Activated CD4-positive, alpha-beta T cell treated with anti-CD3 and anti-CD28 coated beads, Interleukin-2, amount 10 ng/mL, durations not matched to agents 7 days and 5 days (primary cell): ENCODE results near the gene GRK1. TPM values are rescaled to one million over a fixed set of nuclear protein-coding genes. Genes with fewer than 3 reads are reported as not detected.

Experiments used
- CTCF ChIA-PET: fragments of 350-600 bp; sonication (Branson Sonifier 250); formaldehyde crosslinking; loops from one replicate; lab custom pipeline; 2021; ENCODE audit warnings: antibody characterized with exemption; lab: Charles Lee
- POLR2A ChIA-PET: fragments of 350-600 bp; sonication (Branson Sonifier 250); formaldehyde crosslinking; loops from one replicate; lab custom pipeline; 2021; ENCODE audit warnings: antibody characterized with exemption; lab: Charles Lee
- DNase-seq: peaks from one replicate; pipeline ENCODE4 v3.0.0-alpha.2; 2020
- H3K27ac Mint-ChIP-seq: one replicate; pipeline ENCODE4 v1.8.0; 2021; ENCODE audit warnings: mild to moderate bottlenecking, moderate library complexity, mixed read lengths
- H3K27me3 Mint-ChIP-seq: one replicate; pipeline ENCODE4 v1.8.0; 2021; ENCODE audit warnings: mixed read lengths
- H3K36me3 Mint-ChIP-seq: one replicate; pipeline ENCODE4 v1.8.0; 2021; ENCODE audit warnings: low read depth, mixed read lengths
- H3K4me1 Mint-ChIP-seq: one replicate; pipeline ENCODE4 v1.8.0; 2021; ENCODE audit warnings: mixed read lengths
- H3K4me3 Mint-ChIP-seq: one replicate; pipeline ENCODE4 v1.8.0; 2021; ENCODE audit warnings: mild to moderate bottlenecking, moderate library complexity, mixed read lengths
- H3K9me3 Mint-ChIP-seq: one replicate; pipeline ENCODE4 v1.8.0; 2021; ENCODE audit warnings: mixed read lengths
- total RNA-seq, 2 experiments: library from RNA; stranded (reverse); gene quantifications; one replicate each; pipeline ENCODE4 v1.2.3, GENCODE V29; 2021

Gene GRK1
- total RNA-seq, 2 experiments from 2014 or later, result 0.19 TPM; not detected in 1

DNA sequence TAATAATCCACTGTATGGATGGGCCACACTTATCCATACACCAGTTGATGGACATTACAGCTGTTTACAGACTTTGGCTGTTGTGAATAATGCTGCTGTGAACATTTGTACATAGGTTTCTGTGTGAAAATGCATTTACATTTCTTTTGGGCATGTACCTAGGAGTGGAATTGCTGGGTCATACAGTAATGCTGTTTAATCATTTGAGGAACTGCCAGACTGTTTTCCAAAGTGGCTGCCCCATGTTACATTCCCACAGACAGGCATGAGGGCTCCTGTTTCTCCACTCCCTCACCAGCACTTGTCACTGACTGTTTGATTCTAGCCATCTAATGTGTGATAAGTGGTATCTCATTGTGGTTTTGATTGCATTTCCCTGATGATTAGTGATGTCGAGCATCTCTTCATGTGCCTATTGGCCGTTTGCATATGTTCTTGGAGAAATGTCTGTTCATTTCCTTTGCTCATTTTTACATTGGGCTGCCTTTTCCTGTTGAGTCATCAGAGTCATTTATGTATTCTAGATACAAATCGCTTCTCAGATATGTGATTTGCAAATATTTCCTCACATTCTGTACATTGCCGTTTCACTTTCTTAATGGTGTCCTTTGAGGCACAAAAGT lies 104.8 kb downstream of the GRK1 start:
- POLR2A ChIA-PET, result no interaction called here
- Mint-ChIP-seq H3K27me3 (no peaks in the 10 kb centered on the region), H3K4me3 (no peak overlapping the region), H3K9me3 (peaks cover 11% of the 10 kb centered on the region), H3K36me3 (no peaks in the 10 kb centered on the region), H3K4me1 (peaks cover 5% of the 10 kb centered on the region), H3K27ac (no peak overlapping the region)
- CTCF ChIA-PET, result no interaction called here
- no peak for DNase-seq

DNA sequence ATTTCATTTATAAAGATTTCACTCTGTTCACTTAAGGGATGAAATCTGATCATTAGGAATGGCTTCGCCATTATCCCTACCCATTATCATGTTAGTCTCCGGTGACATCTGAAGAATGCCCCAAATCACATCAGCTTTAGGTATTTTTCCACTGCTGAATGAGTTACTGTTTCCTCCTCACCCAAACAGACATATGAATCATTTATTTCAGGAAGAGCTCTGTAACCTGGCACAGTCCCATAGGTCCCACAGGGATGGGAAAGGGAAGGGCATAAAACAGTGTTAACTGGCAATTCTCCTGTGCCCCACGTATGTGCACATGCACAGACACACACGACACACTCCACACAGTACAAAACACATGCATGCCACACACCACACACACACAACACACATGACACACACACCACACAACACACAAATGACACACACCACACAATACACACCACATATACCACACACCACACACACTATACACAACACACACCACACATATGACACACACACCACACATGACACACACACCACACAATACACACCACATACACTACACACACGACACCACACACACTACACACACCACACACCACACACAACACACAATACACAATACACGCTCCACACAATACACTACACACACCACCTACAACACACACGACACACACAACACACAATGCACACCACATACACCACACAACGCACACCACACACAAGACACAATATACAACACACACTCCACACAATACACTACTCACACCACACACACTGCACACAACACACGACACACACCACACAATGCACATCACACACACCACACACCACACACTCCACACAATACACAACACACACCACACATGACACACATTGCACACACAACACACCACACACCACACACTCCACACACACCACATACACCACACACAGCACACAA lies 107.4 kb downstream of the GRK1 start:
- no peak overlapping the region for H3K27ac Mint-ChIP-seq
- H3K36me3 Mint-ChIP-seq, result no peaks in the 10 kb centered on the region
- CTCF ChIA-PET, result no interaction called here
- H3K4me1 Mint-ChIP-seq, result peaks cover 5% of the 10 kb centered on the region
- POLR2A ChIA-PET, result no interaction called here
- peaks cover 7% of the 10 kb centered on the region for H3K27me3 Mint-ChIP-seq
- DNase-seq, result no peak
- no peak overlapping the region for H3K4me3 Mint-ChIP-seq
- peaks cover 11% of the 10 kb centered on the region for H3K9me3 Mint-ChIP-seq

DNA sequence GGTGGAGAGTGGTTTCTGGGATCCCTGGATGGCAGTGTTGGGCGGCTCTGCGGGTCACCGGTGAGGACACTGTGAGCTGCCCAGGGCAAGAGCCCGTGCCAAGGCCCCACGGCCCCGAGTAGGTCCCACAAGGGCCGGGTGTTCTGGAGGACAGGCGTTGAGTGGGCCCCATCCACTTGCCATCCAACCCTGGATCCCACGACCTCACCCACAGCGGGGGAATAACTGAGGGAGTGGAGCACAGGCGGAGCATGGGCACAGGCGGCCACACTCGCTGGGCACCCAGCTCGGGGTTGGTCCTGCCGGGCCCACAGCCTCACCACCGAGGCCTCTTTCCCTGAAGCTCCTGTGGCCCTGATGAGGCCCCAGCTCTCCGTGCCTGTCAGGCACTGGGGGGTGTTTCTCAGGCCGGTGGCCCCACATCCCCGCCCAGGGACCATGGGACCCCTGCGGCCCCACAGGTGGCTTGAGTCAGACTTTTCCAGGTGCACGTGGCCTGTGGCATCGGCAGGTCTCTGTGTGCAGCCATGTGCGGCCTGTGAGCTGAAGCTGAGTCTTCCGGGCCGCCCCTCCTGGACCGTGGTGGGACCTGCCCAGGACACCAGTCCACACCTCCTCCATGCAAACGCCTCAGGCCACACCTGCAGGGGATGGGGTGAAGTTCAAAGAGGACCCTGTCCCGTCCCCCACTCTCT lies 108.6 kb downstream of the GRK1 start:
- peaks cover 11% of the 10 kb centered on the region for H3K9me3 Mint-ChIP-seq
- H3K27me3 Mint-ChIP-seq, result peaks cover 8% of the 10 kb centered on the region
- no peak overlapping the region for H3K4me3 Mint-ChIP-seq
- DNase-seq, result no peak
- H3K4me1 Mint-ChIP-seq, result peaks cover 5% of the 10 kb centered on the region
- H3K36me3 Mint-ChIP-seq, result no peaks in the 10 kb centered on the region
- no peak overlapping the region for H3K27ac Mint-ChIP-seq
- CTCF ChIA-PET, result no interaction called here
- POLR2A ChIA-PET, result no interaction called here

DNA sequence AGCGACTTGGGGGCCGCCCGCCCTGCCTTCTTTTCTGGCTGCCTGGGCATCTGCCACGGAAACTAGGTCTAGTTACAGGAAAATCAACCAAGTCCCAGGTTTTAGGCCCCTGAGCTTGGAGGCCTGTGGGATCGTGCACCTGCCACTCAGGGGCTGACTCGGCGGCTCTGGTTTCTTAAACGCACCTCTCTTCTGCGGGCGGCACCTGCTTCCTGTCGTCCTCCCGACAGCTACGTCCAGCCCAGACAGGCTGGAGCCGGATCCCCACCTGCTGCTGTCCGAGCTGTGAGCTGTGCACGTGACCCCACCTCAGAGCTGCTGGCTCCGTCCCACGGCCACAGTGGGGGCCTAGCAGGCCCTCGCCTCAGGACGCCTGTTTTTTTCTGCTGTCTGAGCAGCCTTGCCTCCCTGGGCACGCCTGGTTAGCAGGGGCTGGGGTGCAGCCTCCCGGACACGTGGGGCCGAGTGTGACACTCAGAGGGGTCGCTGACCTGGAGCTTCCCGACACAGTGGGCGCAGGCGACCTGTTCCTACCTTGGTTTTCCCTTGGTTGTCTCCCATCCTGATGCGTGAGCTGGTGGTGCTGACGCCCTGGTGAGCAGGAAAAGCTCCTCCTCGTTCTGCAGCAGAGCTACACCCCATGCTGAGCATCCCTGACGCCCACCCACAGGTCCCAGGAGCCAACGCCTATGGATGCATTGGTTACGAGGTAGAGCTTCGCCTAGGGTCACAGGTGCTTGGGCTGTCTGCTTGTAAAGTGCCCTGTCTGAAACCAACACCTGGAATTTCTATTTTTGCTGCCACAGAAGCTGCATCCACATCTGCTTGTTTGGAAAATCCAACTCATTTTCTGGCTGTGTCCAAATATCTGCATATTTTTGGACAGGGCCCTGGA lies 109.5 kb downstream of the GRK1 start:
- H3K27ac Mint-ChIP-seq, result no peak overlapping the region
- H3K9me3 Mint-ChIP-seq, result peaks cover 8% of the 10 kb centered on the region
- peaks cover 8% of the 10 kb centered on the region for H3K27me3 Mint-ChIP-seq
- ChIA-PET POLR2A (no interaction called here), CTCF (no interaction called here)
- no peaks in the 10 kb centered on the region for H3K36me3 Mint-ChIP-seq
- peaks cover 5% of the 10 kb centered on the region for H3K4me1 Mint-ChIP-seq
- no peak overlapping the region for H3K4me3 Mint-ChIP-seq
- DNase-seq, result no peak

DNA sequence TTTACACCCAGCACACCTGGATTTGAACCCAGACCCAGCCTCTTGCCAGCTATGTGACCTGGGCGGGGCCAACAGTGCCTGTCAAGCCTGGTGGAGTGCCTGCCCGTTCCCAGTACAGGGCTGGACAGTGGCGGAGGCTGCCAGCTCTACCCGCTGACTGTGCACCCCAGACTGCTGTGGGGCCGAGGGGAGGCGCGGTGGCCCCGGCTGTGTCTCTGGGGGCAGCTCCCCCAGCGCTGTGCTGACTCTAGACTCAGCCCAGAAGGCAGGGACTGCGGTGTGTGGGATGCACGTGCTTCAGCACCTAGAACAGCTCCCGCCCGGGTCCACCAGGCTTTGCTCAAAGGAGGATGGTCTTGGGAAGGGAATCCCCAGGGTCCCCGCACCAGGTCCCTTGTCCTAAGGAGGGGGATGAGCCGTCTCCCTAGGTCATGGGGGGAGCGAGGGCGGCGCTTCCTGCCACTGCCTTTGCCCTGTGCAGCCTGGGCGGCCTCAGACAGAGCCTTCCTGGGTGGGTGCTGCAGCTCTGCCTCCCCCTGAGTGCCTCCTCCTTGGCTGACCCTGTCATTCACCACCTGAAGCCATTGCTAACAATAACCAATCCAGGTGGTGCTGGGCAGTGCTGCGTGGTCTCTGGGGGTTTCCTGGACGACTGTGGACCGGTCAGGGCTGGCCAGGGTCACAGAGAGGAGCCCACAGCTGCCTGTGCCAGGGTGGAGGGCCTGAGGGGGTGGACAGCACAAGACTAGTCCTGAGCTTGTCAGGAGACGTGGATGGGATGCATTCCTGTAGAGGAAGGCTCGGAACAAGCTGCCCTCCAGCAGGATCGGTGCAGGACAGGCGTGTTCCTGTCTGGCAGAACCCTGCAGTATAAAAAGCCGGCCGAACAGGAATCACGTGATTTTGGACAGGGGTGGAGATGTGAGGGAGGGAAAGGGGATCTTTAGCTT lies 110.6 kb downstream of the GRK1 start:
- Mint-ChIP-seq H3K27me3 (peaks cover 8% of the 10 kb centered on the region), H3K4me3 (no peak overlapping the region), H3K36me3 (no peaks in the 10 kb centered on the region), H3K9me3 (peaks cover 2% of the 10 kb centered on the region), H3K4me1 (no peaks in the 10 kb centered on the region), H3K27ac (no peak overlapping the region)
- DNase-seq, result no peak
- ChIA-PET POLR2A (no interaction called here), CTCF (no interaction called here)

DNA sequence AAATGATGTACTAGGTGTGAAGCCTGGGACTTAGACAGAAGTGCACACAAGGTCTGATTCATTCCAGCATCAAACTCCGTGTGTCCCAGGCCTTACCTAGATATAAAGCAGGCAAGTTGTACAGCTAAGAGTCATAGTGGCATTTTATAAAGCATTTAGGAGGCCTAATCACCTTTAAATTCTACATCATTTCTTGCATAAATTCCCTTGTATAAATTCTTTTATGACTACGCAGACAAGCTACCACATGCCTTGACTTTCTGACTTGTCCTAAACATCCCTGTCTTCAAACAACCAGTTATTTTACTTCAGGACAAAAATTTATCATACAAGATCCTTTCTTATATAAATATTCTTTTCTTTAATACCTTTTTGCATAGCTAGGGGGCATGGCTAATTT lies 114.6 kb downstream of the GRK1 start:
- Mint-ChIP-seq H3K9me3 (no peaks in the 10 kb centered on the region), H3K27me3 (peaks cover 16% of the 10 kb centered on the region), H3K36me3 (no peaks in the 10 kb centered on the region), H3K27ac (no peak overlapping the region), H3K4me1 (no peaks in the 10 kb centered on the region), H3K4me3 (no peak overlapping the region)
- ChIA-PET CTCF (no interaction called here), POLR2A (no interaction called here)
- DNase-seq, result no peak

DNA sequence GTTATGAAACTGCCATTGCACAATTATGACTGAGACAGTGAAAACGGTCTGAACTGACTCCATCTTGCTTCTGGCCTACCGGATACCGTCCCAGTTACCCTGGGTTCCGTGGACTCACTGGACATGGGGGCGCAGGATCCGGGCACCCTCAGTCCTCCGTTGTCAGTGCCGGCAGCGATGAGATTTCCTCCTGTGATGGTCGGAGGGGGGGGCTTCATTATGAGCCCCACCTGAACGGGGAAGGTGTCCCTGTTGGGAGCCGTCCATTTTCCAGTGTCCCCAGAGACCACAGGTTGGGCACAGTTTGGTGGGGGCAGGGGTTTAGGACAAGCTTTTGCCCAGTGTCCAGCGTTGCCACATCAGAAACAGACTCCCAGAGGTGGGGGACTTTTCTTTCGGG lies 115.5 kb downstream of the GRK1 start:
- H3K36me3 Mint-ChIP-seq, result no peaks in the 10 kb centered on the region
- H3K4me3 Mint-ChIP-seq, result no peak overlapping the region
- no peak overlapping the region for H3K27ac Mint-ChIP-seq
- ChIA-PET CTCF (no interaction called here), POLR2A (no interaction called here)
- no peaks in the 10 kb centered on the region for H3K9me3 Mint-ChIP-seq
- peaks cover 16% of the 10 kb centered on the region for H3K27me3 Mint-ChIP-seq
- H3K4me1 Mint-ChIP-seq, result no peaks in the 10 kb centered on the region
- DNase-seq, result no peak

DNA sequence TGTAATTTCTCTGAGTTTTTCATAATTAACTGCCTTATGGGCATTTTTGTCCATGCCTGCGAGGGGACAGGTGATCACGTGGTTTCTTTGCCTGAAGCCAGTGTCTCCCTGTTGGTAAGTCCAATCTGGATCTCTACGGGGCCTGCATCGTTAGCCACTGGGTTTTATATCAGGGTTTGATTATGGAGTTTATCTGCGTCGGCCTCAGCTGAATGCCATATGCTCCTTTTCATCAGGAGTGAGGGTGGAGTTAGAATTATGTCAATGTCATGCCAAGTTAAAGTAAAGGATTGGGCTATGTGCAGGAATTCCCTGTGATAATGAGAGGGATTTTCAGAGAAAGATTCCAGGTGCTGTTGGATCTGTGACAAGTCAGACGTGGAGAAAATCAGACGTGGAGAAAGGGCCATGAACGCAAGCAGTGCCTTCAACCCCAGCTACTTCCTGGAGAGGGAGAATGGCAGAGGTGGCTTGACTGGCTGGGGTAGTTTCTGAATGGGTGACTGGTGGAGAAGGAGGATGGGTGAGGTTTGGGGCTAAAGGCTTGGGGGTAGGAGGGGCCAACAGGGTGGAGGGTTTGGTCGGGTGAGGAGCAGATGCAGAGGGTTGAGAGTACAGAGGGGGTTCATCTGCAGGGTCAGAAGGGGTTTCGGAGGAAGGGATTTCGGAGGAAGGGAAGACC lies 116.3 kb downstream of the GRK1 start:
- Mint-ChIP-seq H3K27ac (no peak overlapping the region), H3K4me1 (no peaks in the 10 kb centered on the region), H3K9me3 (no peaks in the 10 kb centered on the region), H3K27me3 (peaks cover 16% of the 10 kb centered on the region), H3K4me3 (no peak overlapping the region), H3K36me3 (no peaks in the 10 kb centered on the region)
- ChIA-PET CTCF (no interaction called here), POLR2A (no interaction called here)
- DNase-seq, result no peak

DNA sequence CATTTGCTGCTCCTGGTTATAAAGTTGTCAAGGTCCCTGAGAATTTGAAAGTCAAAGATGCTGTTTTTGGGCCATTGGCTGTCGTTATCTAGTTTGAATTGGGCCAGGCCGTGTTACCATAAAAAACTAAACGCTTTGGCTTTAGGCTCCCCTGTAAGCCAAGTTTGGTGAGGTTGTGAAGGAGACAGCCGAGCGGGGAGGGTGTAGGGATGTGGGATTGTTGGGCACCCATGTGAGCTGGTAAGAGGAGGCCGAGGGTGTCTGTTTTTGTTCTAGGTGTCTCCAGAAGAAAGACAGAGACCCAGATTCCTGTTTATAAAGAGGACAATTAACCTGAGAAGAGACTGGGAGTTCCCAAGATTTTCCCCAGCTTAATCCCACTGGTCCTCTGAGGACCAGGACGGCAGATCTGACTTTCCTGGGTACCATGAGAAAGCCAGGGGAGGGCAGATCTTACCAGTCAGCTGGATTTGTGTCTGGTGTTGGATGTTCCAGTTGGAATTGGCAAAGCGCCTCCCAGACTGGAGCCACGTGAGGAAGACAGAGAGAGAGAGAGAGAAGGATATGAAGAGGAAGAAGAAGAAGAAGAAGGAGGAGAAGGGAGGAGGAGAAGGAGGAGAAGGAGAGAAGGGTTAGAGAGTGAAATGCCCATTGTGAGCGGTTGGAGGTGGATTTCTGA lies 117.1 kb downstream of the GRK1 start:
- Mint-ChIP-seq H3K4me1 (no peaks in the 10 kb centered on the region), H3K27ac (no peak overlapping the region), H3K9me3 (no peaks in the 10 kb centered on the region), H3K36me3 (no peaks in the 10 kb centered on the region), H3K27me3 (peaks cover 12% of the 10 kb centered on the region), H3K4me3 (no peak overlapping the region)
- ChIA-PET CTCF (no interaction called here), POLR2A (no interaction called here)
- DNase-seq, result no peak

DNA sequence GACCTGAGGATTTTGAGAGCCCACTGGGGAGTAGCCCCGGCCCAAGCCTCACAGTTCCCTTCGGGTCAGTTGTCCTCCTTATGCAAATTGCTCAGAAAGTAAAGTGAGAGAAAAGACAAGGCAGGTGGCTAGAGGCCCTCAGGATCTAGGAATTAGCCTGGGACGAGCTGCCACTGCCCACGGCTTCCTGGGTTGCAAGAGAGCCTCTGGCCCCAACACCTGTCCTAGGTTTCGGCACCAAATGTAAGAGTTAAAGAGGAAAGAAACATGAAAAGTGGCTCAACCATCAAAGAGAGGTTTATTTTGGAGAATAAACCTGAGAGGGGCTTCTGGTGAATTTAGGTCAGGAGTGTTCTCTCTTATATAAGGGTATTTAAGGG lies 117.6 kb downstream of the GRK1 start:
- no peak for DNase-seq
- Mint-ChIP-seq H3K4me3 (no peak overlapping the region), H3K27ac (no peak overlapping the region), H3K27me3 (peaks cover 7% of the 10 kb centered on the region), H3K9me3 (no peaks in the 10 kb centered on the region), H3K36me3 (no peaks in the 10 kb centered on the region), H3K4me1 (no peaks in the 10 kb centered on the region)
- POLR2A ChIA-PET, result no interaction called here
- CTCF ChIA-PET, result no interaction called here
